Body of pancreas (tissue), 4 donors: Measurements from ENCODE around the gene C12orf60. TPM values are rescaled to one million over a fixed set of nuclear protein-coding genes. Genes with fewer than 3 reads are reported as not detected.

ENCODE experiments used
- ATAC-seq: fragments of 150-250 bp; one replicate; pipeline ENCODE4 v1.9.1; 2016
- DNase-seq, 4 donors: peaks; one replicate each; pipeline ENCODE4 v3.0.0-alpha.2; 2019
- H3K27ac ChIP-seq, 4 donors: fragments of 200-600 bp; sonication (generic); 1 replicate in 3 of 4; 2 replicates in 1 of 4; pipeline versions ENCODE4 v1.5.1 to v1.6.1; 2016 to 2019; ENCODE audit warnings: mild to moderate bottlenecking in 1 of 4, mixed read lengths in 1 of 4, moderate library complexity in 1 of 4
- H3K27me3 ChIP-seq, 2 donors: fragments of 200-600 bp; sonication (generic); one replicate each; pipeline ENCODE4 v1.6.0; 2016; ENCODE audit warnings: mild to moderate bottlenecking in 1 of 2
- H3K36me3 ChIP-seq, 2 donors: fragments of 200-600 bp; sonication (generic); replicated peaks in 1 of 2; 2 replicates each; pipeline ENCODE4 v1.5.1; 2016; ENCODE audit warnings: low read depth in 2 of 2; ENCODE audit not compliant: insufficient read depth in 1 of 2
- H3K4me1 ChIP-seq: fragments of 200-600 bp; sonication (generic); one replicate; pipeline ENCODE4 v1.6.0; 2016
- H3K4me3 ChIP-seq, 2 donors: fragments of 200-600 bp; sonication (generic); 1 replicate in 1 of 2; 2 replicates in 1 of 2; pipeline ENCODE4 v1.5.1; 2016 to 2019
- H3K9me3 ChIP-seq, 3 donors: fragments of 200-600 bp; sonication (generic); 1 replicate in 2 of 3; 2 replicates in 1 of 3; pipeline ENCODE4 v1.5.1; 2016
- POLR2A ChIP-seq, 3 donors: fragments of 450-650 bp; IDR thresholded peaks; one replicate each; pipeline ENCODE4 v1.6.1; 2016; ENCODE audit warnings: antibody characterized with exemption in 3 of 3, mild to moderate bottlenecking in 2 of 3
- WGBS, 2 donors: methylation state at CpG; one replicate each; pipeline ENCODE4 v1.1.5; 2017; 5-methylcytosine and 5-hydroxymethylcytosine counted together
- intact Hi-C: fragments of 100-400 bp; cut with DNase I; formaldehyde crosslinking; loops from one replicate; pipeline ENCODE4 v1.15.1; 2023
- total RNA-seq, 2 donors: library from RNA; depleted of rRNA; stranded (reverse); fragments of >200 nt; gene quantifications; one replicate each; pipeline ENCODE4 v1.1.0, GENCODE V29; 2016
- TF ChIP-seq, protein P1 (sequence below), 7 experiments: fragments of 450-650 bp in 4 of 7; fragments of 200-600 bp in 3 of 7; sonication (generic) in 3 of 7; IDR thresholded peaks; one replicate each; pipeline ENCODE4 v1.5.1; 2016 to 2019; ENCODE audit warnings: antibody characterized with exemption in 7 of 7

Gene C12orf60
- total RNA-seq, 2 donors from 2014 or later: 1.8 TPM; not detected in 1

DNA sequence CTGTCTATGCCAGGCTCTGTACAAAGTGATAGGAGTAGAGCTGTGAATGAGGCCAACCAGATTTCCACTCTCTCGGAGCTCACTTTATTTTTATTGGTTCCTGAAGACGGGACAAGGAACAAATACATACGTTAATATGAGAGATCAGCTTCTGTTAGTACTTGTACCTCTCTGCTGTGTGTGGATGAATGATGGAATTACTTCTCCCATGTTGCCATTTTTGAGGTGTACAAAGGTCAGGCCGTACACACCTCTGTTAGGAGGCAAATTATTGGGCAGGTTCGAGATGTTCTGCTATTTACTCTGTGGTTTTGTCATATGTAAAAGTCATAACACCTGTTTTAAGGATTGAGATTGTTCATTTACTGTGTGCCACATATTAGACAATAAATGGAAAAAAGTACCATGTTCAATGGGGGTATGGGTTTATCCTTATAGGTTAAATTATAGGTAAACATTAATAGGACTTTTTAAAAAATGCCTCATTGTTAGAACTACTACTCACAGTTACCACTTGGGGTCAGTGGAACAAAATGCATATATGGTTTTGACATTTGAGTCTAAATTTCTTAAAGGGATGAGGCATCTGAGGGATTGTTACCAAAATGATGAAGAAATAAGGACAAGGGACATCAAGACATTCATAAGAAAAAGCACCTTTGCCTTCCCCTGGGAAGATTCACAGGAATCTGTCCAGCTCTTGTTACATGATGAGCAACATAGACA is 27.1 kb upstream of the C12orf60 start:
- no peaks in the 10 kb centered on the region for H3K36me3 ChIP-seq
- H3K9me3 ChIP-seq: no peaks in the 10 kb centered on the region
- H3K27ac ChIP-seq: peak overlapping the region; percentile 95 to 99 (median 98)
- WGBS, 2 donors: 32 to 41% methylated on average over 5 of the region's 5 CpGs
- H3K4me3 ChIP-seq: no peak overlapping the region
- TF ChIP-seq, protein P1, sequence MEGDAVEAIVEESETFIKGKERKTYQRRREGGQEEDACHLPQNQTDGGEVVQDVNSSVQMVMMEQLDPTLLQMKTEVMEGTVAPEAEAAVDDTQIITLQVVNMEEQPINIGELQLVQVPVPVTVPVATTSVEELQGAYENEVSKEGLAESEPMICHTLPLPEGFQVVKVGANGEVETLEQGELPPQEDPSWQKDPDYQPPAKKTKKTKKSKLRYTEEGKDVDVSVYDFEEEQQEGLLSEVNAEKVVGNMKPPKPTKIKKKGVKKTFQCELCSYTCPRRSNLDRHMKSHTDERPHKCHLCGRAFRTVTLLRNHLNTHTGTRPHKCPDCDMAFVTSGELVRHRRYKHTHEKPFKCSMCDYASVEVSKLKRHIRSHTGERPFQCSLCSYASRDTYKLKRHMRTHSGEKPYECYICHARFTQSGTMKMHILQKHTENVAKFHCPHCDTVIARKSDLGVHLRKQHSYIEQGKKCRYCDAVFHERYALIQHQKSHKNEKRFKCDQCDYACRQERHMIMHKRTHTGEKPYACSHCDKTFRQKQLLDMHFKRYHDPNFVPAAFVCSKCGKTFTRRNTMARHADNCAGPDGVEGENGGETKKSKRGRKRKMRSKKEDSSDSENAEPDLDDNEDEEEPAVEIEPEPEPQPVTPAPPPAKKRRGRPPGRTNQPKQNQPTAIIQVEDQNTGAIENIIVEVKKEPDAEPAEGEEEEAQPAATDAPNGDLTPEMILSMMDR (IDR thresholded peaks at IDR 0.05): peak in 3 of 7 experiments; percentile 12 to 37 (median 14)
- TF ChIP-seq POLR2A (IDR thresholded peaks at IDR 0.05): no peak
- DNase-seq (peak in 1 of 4 donors; percentile 3), ATAC-seq (no peak)
- H3K4me1 ChIP-seq: peaks cover 39% of the 10 kb centered on the region
- intact Hi-C loops: no loop called here
- no peaks in the 10 kb centered on the region for H3K27me3 ChIP-seq

DNA sequence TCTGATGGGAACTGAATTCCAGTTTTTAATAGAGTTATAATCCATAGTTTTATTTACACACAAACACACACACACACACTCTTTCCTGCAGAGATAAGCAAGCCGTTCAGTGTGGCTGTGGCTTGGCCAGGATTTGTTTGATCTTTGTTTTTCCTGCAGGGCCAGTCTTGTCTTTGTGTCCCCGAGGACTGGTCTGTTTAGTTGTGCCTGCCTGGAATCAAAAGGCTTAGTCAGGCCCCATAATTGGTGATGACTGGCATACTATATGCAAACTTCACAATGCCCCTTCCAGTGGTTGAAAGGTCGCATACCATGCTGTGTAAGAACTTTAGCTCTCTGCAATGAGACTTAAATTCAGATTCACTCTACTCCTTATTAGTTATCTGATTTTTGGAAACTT is 26.2 kb upstream of the C12orf60 start:
- ATAC-seq: no peak
- H3K27ac ChIP-seq: peak overlapping the region; percentile 95 to 99 (median 98)
- 19 to 21% methylated on average over 3 of the region's 3 CpGs for WGBS, 2 donors
- intact Hi-C loops: no loop called here
- no peaks in the 10 kb centered on the region for H3K36me3 ChIP-seq
- DNase-seq: peak; percentile 48 to 67 (median 59)
- H3K4me1 ChIP-seq: peaks cover 31% of the 10 kb centered on the region
- no peaks in the 10 kb centered on the region for H3K27me3 ChIP-seq
- TF ChIP-seq POLR2A (IDR thresholded peaks at IDR 0.05): peak in 1 of 3 donors; percentile 41
- TF ChIP-seq, protein P1 (IDR thresholded peaks at IDR 0.05): no peak
- no peak overlapping the region for H3K4me3 ChIP-seq
- H3K9me3 ChIP-seq: no peaks in the 10 kb centered on the region

DNA sequence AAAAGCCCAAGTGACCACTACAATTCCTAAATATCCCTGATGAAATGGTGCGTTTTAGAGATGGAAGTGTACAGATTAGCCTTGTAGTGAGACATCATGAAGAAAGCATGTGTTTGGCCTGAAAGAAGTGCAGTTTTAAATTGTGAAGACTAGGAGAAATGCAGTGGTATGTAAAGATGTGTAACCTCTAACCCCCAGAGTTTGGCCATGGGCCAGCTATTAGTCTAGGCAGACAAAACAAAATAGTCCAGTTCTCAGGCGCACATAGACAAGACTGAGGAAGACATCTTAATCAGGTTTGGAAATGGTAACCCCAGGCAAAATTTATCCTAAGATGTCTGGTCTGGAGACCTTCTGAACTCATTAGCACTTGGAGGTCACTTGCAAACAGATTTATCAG is 23.6 kb upstream of the C12orf60 start:
- H3K27me3 ChIP-seq: no peaks in the 10 kb centered on the region
- DNase-seq: no peak
- 90 to 97% methylated on average over 2 of the region's 2 CpGs for WGBS, 2 donors
- H3K9me3 ChIP-seq: no peaks in the 10 kb centered on the region
- no peak overlapping the region for H3K4me3 ChIP-seq
- no peak overlapping the region for H3K27ac ChIP-seq
- intact Hi-C loops: no loop called here
- peaks cover 22% of the 10 kb centered on the region for H3K4me1 ChIP-seq
- H3K36me3 ChIP-seq: no peaks in the 10 kb centered on the region
- no peak for TF ChIP-seq POLR2A (IDR thresholded peaks at IDR 0.05)
- ATAC-seq: no peak

DNA sequence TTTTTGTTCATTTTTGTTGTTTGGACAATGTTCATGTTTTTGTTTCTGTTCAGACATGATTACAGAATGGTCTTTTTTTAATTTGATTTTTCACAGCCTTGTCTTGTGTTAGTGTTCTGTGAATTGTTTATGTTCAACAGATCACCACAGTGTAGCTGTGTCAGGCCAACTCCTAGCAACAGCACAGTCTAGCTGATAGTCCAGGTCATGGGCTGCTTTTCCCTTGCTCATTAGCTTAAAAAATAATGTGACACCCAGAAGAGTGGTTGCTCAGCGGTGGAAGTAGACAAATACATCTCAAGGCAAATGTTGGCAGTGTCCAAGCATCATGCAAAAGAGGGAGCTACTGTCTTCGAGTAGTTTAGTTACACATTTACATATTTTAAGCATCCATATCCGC is 22.6 kb upstream of the C12orf60 start:
- H3K36me3 ChIP-seq: no peaks in the 10 kb centered on the region
- peaks cover 18% of the 10 kb centered on the region for H3K4me1 ChIP-seq
- intact Hi-C loops: no loop called here
- no peak overlapping the region for H3K27ac ChIP-seq
- no peak for TF ChIP-seq POLR2A (IDR thresholded peaks at IDR 0.05)
- TF ChIP-seq, protein P1 (IDR thresholded peaks at IDR 0.05): no peak
- 62 to 67% methylated on average over 3 of the region's 3 CpGs for WGBS, 2 donors
- no peaks in the 10 kb centered on the region for H3K9me3 ChIP-seq
- ATAC-seq (no peak), DNase-seq (no peak)
- H3K4me3 ChIP-seq: no peak overlapping the region
- no peaks in the 10 kb centered on the region for H3K27me3 ChIP-seq

DNA sequence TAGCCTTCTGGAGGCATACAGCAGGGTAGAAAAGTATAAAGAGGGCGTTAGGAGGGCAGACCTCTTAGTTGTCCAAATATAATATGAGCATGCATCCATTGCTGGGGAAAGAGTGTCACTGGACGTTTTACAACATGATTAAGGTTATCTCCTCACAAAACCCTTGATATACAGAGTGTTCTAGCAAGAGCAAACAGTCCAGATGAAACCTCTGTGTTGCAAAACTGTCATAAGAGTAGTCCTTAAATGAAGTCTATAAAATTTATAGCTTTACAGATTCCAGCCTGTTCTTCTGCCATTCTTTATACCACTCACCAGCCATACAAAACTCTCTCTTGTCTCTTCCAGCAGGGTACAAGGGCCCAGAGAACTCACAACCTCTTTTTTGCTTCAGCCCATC is 21.9 kb upstream of the C12orf60 start:
- H3K4me3 ChIP-seq: no peak overlapping the region
- no peak for TF ChIP-seq POLR2A (IDR thresholded peaks at IDR 0.05)
- TF ChIP-seq, protein P1 (IDR thresholded peaks at IDR 0.05): no peak
- peaks cover 0 to under 1% of the 10 kb centered on the region in 2 donors for H3K36me3 ChIP-seq
- H3K4me1 ChIP-seq: peaks cover 11% of the 10 kb centered on the region
- H3K27ac ChIP-seq: no peak overlapping the region
- DNase-seq: no peak
- H3K27me3 ChIP-seq: no peaks in the 10 kb centered on the region
- intact Hi-C loops: no loop called here
- ATAC-seq: no peak
- 59% methylated on average over 2 of the region's 2 CpGs for WGBS, 2 donors
- no peaks in the 10 kb centered on the region for H3K9me3 ChIP-seq
